HEK293T (cell line): ENCODE data around the gene BEGAIN.

ENCODE experiments used
- ARNT ChIP-seq: fragments of 450-650 bp; IDR thresholded peaks from 2 replicates; pipeline ENCODE4 v1.6.1; 2017; ENCODE audit warnings: mild to moderate bottlenecking
- CTBP1 ChIP-seq: fragments of 450-650 bp; IDR thresholded peaks from 2 replicates; pipeline ENCODE4 v1.6.1; 2016; ENCODE audit warnings: borderline replicate concordance
- ELF4 ChIP-seq: fragments of 450-650 bp; IDR thresholded peaks from 2 replicates; pipeline ENCODE4 v1.6.1; 2017; ENCODE audit warnings: antibody characterized with exemption
- FOXK2 ChIP-seq: fragments of 450-650 bp; IDR thresholded peaks from 2 replicates; pipeline ENCODE4 v1.6.1; 2016; ENCODE audit warnings: mild to moderate bottlenecking
- HDGF ChIP-seq: fragments of 450-650 bp; IDR thresholded peaks from 2 replicates; pipeline ENCODE4 v1.6.1; 2017; ENCODE audit warnings: antibody characterized with exemption, borderline replicate concordance
- LEF1 ChIP-seq: fragments of 450-650 bp; IDR thresholded peaks from 2 replicates; pipeline ENCODE4 v1.6.1; 2017; ENCODE audit warnings: mild to moderate bottlenecking, borderline replicate concordance
- SP1 ChIP-seq: fragments of 450-650 bp; IDR thresholded peaks from 2 replicates; pipeline ENCODE4 v1.6.1; 2017
- SUZ12 ChIP-seq: fragments of 450-650 bp; IDR thresholded peaks from 2 replicates; pipeline ENCODE4 v1.6.1; 2016; ENCODE audit warnings: mild to moderate bottlenecking
- ZNF384 ChIP-seq: fragments of 450-650 bp; IDR thresholded peaks from 2 replicates; pipeline ENCODE4 v1.6.1; 2016

DNA sequence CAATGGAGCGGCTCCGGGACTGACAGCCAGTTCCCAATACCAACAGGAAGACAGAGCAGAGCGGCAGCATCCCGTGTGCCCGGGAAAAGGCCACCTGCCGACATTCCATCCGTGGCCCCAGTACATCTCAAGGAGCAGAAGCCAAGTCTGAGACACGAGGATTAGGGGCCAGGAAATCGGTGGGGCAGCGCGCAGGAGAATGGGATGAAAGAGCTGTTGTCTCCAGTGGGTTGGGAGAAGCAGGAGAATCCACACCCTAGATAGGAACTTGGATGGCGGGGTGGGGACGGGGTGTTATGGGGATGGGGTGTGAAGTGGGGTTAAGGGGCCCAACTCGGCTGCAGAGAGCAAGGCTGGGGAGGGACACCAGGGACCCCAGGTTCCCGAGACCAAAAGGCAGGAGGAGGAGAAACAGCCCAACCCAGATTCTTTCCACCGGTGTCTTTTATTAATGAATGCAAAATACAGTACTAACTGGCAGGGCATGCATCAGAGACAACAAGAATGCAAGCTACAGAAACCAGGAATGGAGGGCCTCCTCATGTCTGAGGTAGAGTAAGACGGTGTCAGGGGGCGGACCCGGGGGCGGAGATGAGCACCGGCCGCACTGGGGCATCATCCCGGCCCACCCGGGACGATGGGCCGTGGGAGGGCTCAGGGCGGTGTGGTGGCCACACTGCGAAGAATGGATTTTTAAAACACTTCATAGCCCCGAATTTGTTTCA lies 50.3 kb downstream of the BEGAIN start:
- TF ChIP-seq ZNF384 (no peak), ELF4 (no peak), SP1 (no peak), LEF1 (no peak), ARNT (no peak), SUZ12 (no peak), HDGF (no peak), CTBP1 (no peak), FOXK2 (no peak)
